Measurements from ENCODE around the gene PHYHD1. TPM values are rescaled to one million over a fixed set of nuclear protein-coding genes. Genes with fewer than 3 reads are reported as not detected.

Gene PHYHD1
- total RNA-seq, 2 donors from 2014 or later, result 0.45 TPM; not detected in 1

Other genes with a start within 250 kb of the PHYHD1 start
- 100 to 1,000 TPM; 223 to 231 TPM for gene SET, start 231.8 kb upstream of the PHYHD1 start, total RNA-seq
- 1 to 10 TPM in 1 of 2 donors, under 1 TPM in 1; 0.96 to 2.0 TPM for gene PKN3, start 218.5 kb upstream of the PHYHD1 start, total RNA-seq
- 10 to 100 TPM; 23.5 to 26.9 TPM for gene ZDHHC12, start 196.9 kb upstream of the PHYHD1 start, total RNA-seq
- gene ZER1, start 149.1 kb upstream of the PHYHD1 start, total RNA-seq, result 10 to 100 TPM; 29.4 to 30.0 TPM
- gene TBC1D13, start 133.7 kb upstream of the PHYHD1 start, total RNA-seq, result 10 to 100 TPM; 21.6 to 30.8 TPM
- 1 to 10 TPM; 7.7 to 7.8 TPM for gene ENDOG, start 102.5 kb upstream of the PHYHD1 start, total RNA-seq
- gene SPOUT1, start 91.2 kb upstream of the PHYHD1 start, total RNA-seq, result 10 to 100 TPM; 33.7 to 48.1 TPM
- gene KYAT1, start 39.0 kb upstream of the PHYHD1 start, total RNA-seq, result 1 to 10 TPM; 4.8 to 5.7 TPM
- gene LRRC8A, start 38.8 kb upstream of the PHYHD1 start, total RNA-seq, result 10 to 100 TPM; 28.9 to 30.3 TPM
- gene DOLK, start 26.6 kb downstream of the PHYHD1 start, total RNA-seq, result 1 to 10 TPM; 5.1 to 7.4 TPM
- gene NUP188, start 26.7 kb downstream of the PHYHD1 start, total RNA-seq, result 10 to 100 TPM; 62.2 to 75.1 TPM
- 10 to 100 TPM; 82.2 to 87.1 TPM for gene SH3GLB2, start 107.3 kb downstream of the PHYHD1 start, total RNA-seq
- gene MIGA2, start 115.6 kb downstream of the PHYHD1 start, total RNA-seq, result 10 to 100 TPM; 64.2 to 81.4 TPM
- gene DOLPP1, start 160.1 kb downstream of the PHYHD1 start, total RNA-seq, result 1 to 10 TPM; 5.3 to 8.0 TPM
- gene CRAT, start 189.8 kb downstream of the PHYHD1 start, total RNA-seq, result 10 to 100 TPM; 12.9 to 23.3 TPM
- gene PTPA, start 190.4 kb downstream of the PHYHD1 start, total RNA-seq, result 10 to 100 TPM; 49.8 to 50.0 TPM

All from T-helper 17 cell (primary cell).